GM19438 (cell line): ENCODE measurements around the gene MRTFA.

ENCODE experiments used
- ATAC-seq: cut with Tn5 transposase; IDR thresholded peaks from one replicate; pipeline ENCODE4 v1.9.1; 2021; ENCODE audit warnings: low read depth; ENCODE audit not compliant: unreplicated experiment

Gene MRTFA

DNA sequence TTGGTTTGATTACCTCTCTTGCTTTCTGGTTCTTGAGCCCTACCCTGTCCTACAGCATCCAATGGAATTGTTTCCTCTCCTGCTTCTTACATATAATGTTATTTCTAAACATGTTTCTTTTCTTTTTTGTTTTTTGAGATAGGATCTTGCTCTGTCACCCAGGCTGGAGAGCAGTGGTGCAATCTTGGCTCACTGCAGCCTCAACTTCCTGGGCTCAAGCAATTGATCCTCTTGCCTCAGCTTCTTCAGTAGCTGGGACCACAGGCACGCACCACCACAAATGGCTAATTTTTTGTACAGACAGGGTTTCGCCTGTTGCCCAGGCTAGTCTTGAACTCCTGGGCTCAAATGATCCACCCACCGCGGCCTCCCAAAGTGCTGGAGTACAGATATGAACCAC is 160.2 kb downstream of the MRTFA start:
- ATAC-seq, result no peak

DNA sequence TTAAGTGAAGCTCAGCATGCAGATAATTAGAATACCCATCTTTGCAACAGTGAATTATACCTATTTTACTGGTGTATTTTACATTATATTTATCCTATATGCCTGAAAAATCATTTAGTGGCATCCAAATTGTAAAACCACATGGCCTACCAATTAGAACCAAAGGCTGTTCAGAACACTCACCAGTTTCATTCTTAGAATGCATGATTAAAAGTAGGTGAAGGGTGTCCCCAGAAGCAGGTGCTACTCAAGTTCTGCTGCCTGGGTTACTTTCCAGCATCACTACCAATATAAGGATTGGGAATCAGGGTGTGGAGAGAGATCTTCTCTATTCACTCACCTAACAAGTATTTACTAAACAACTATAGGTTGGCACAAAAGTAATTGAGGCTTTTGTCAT is 162.8 kb downstream of the MRTFA start:
- no peak for ATAC-seq

DNA sequence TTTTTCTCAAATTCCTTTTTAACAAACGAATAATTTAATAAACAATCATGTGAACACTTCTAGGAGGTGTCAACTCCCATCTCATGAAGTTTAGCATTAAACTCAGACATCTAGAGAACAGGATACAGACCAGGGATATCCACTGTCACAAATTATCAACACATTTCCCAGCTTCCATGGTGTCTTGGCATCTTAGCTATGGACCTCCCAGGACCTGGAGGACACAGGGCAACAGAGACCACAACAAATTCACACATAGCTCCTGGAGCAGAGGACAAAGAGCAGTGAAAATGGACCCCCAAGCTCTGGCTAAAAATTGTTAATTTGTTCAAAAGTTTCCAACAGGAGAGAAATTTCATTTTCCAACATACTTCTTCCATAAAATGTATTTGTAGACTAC is 163.9 kb downstream of the MRTFA start:
- no peak for ATAC-seq

DNA sequence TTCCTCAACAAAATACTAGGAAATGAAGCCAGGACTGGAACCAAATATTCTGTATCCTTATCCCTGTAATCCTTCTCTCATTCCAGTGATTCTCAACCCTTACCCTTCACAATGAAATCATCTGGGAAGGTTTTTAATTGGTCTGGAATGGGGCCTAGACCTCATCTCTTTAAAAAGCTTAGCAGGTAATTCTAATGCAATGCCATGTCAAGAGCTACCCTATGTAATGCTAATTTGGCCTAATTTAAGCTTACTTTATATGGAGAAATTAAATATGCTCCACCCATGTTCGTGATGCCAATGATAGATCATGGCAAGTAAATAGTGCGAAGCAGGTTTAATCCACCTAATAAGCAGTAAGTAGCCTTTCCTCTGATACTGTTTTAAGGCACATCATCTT is 164.5 kb downstream of the MRTFA start:
- ATAC-seq, result no peak

DNA sequence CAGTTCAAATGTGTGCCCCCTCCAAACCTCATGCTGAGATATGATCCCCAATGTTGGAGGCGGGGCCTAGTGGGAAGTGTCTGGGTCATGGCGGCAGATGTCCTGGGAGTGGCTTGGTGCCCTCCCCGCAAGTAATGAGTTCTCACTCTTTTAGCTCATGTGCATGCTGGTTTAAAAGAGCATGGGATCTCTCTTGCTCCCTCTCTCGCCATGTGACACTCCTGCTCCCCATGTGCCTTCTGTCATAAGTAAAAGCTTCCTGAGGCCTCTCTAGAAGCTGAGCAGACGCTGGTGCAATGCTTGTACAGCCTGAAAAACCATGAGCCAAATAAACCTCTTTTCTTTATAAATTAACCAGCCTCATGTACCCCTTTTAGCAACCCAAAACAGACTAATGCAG is 167.3 kb downstream of the MRTFA start:
- no peak for ATAC-seq

DNA sequence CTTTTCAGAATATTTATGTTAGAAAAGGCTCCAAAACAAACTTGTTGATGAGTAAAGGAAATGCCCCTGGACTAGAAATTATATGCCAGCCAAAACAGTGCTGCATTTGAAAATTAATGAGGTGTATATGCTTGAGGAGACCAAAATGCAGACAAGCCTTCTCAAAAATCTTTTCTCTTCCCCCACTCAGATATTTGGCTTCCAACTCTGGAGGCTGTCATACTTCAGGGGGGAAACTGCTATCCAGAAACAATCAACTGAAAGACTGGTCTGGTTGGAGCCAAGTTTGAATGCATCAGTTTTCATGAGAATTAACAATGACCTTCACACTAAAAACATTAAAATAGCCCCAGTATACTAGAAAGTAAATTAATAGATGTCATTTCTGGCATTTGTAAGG is 167.9 kb downstream of the MRTFA start:
- ATAC-seq, result no peak

DNA sequence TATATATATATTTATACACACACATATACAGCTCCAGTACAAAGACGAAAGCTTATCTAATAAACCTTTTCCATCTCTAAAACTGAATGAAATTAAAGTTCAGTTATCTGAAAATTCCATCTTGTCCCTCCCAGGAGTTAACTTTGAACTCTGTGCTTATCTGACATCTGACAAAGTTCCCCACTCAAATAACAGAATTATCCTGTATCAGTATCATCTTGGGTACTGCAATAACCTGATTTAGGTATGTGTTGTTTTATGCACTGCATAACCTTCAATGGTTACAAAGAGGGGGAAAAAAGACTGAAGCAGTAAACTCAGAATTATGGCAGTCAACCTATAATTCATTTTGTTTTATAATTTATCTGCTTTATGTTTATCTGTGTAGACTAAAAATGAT is 169.5 kb downstream of the MRTFA start:
- ATAC-seq, result no peak

DNA sequence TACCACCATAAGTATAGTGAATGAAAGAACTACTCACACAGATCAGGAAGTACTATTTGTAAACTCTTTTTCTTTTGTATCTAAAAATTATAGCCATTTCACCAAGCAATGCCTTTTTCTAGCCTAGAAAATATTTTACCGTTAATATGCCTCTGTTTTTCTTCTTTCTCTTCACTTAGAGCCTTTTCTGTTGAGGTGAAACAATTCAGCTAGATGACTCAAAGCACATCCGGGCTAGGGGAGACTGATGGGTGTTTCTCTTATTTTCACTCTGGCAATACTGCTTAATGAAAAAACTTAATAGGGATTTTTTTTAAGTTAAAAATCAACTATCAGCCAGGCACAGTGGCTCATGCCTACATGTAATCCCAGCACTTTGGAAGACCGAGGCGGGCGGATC is 172.8 kb downstream of the MRTFA start:
- no peak for ATAC-seq

DNA sequence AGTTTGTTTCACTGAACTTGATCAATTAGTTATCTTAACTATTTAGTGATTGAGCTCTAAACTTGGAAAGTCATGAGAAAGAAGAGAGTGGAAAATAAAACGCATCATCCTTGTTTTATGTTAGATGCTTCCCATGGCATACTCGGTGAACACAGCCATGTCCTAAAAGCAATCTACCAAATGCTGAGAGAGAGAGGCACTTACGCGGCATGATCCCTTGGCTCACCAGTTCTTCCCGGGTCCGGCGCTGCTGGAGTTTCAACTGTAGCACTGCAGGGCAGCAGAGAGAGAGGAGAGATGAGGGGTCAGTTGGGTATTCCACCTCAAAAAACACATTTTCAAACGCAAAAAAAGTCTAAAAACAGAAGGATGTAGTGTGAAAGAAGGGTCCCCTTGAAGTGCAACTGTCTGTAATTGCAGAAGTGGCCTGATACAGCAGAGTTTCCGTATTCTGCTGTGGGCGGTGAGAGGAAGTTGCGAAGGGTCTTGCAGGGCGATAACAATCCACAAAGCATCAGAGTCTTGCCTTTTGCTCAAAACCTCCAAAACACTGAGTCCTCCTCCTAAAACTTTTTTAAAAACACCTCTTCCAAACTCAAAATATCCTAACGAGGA is 173.4 kb downstream of the MRTFA start:
- no peak for ATAC-seq

DNA sequence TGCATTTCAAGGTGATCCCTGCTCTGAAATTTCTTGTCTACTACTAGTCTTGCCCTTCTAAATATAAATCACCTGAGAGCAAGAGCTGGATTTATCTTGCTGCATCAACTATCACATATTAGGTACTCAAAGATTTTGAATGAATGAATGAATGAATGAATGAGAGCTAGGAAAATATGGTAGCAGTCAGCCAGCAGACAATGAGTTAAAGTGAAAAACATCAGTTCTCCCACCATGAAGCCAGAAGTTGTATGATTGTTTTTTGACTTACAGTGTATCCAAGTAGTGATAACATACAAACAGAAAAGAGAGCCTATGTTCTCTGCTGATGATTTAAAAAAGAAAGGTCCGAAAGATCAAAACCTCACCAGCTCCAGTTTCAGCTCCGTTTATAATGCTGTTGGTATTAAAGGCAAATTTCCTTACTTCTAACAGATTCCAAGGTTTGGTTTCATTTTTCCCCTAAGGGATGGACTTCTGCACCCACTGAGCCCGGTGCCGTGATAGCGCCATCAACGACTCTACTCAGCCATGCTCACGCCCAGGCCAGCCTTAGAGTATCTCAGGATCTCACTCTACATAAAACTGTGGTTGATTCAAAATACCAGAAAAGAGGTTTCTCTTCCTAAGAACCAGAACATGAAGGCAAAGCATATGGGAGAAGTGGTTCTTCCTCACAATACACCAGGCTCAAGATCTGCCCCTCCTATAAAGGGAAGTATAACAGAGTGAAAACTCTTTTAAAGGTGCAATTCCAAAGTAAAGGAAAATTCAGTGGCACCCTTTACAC is 174.1 kb downstream of the MRTFA start:
- ATAC-seq, result no peak

DNA sequence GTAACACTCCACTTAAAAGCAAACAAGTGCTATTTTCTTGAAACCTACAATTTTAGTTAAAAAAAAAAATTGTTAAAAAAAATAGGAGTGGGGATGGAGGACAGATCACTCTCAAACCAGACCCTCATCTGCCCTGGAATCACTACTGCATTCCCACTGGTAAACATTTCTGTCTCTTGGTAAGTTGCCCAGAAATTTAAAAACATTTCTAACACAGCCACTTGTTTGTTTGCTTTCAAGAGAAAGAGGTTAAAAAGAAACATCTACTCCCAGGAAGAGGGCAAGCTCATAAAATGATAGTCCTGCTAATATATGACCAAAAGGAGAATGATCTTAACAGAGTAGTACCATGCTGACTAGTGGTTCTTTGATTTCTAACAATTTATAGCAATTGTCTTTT is 182.8 kb downstream of the MRTFA start:
- ATAC-seq, result no peak

DNA sequence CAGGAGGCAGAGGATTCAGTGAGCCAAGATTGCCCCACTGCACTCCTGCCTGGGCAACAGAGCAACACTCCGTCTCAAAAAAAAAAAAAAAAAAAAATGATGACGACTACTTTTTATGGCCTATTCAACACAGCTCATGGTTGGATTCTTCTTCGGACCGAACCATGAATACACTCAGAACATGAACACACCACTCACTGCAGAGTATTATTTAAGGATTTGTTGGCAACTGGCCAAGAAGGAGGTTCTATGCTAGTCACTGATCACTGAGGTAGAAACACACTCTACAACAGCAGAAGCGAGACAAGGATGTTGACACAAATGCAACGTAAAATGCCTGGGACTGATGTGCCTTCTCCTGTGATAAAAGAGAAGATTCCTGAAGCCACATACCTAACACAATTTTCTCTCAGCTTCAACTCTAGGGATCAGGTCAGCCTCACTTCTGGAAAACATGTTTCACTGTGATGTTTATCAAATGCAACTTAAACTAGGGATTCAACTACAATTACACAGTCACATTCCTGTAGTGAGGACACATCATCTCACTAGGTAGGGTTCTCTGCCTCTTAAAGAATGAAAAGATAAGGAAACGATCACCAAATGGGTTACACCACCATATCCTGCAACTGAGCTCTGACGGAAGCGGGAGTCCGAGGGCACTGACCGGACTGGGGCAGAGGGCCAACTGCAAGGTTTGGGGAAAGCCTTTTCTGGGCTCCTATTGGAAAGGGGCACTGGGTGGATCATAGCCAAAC is 183.6 kb downstream of the MRTFA start:
- no peak for ATAC-seq

DNA sequence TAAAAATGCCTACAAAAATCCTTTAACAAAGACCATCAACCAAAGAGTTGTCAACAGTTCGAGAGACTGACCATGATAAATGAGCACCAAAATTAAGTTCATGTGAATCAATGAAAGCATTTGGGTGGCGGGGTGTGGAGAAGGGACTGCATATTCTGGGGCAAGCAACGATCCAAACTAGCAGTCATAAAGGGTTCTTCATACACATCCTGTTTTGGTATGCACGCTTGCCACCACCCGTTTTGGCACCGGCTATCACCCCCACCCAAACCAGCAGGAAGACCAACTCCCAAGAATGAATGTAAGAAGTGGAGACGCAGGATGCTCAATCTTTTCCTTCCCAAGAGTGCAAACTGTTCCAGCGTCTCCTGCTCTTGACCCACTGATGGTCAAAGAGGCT is 185.3 kb downstream of the MRTFA start:
- ATAC-seq, result no peak

DNA sequence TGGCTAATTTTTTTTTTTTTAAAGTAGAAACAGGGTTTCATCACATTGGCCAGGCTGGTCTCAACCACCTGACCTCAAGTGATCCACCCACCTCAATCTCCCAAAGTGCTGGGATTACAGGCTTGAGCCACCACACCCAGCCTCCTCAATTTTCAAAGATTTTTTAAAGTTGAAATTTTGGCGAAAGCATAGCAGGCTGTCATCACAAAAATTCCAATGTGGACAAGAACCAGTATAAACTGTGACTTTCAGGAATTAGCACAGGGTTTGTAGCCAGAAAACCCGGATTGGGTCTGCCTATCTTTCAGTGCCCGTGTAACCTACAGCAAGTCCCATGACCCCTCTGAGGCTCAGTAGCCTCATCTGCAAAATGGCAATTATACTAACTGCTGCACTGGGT is 185.9 kb downstream of the MRTFA start:
- no peak for ATAC-seq

DNA sequence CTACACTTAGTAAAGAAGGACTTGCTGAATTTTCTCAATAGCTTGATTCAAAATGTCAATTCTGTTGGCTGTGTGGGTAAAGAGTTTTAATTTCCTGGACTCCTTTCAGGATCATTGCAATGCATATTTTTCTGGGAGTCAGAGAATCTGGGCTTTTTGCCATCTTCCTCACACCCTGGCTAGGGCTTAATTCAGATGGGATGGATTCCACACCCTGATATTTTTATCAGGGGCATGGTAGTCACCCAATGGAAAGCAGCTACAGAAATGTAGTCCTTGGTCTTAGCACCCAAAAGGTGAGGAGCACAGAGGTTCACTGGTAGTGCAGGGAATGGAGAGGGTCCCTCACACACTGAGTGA is 186.9 kb downstream of the MRTFA start:
- no peak for ATAC-seq

DNA sequence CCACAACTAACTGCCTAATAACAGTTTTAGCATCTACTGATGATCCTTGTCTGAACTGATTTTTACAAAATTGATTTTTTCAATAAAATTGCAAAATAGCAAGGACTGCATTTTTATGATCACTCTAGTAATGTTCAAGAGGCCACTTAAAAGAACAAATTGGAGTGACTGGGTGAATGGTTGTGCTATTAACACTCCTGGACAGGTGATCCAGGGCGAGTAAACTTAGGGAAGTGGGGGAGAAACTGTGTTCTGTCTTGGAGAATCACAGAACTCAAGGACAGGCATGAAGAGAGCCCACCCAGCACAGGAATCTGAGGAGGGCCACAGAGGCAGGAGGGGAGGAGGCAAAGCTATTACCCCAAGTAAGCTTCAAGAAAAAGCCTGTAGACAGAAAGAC is 190.3 kb downstream of the MRTFA start:
- no peak for ATAC-seq

DNA sequence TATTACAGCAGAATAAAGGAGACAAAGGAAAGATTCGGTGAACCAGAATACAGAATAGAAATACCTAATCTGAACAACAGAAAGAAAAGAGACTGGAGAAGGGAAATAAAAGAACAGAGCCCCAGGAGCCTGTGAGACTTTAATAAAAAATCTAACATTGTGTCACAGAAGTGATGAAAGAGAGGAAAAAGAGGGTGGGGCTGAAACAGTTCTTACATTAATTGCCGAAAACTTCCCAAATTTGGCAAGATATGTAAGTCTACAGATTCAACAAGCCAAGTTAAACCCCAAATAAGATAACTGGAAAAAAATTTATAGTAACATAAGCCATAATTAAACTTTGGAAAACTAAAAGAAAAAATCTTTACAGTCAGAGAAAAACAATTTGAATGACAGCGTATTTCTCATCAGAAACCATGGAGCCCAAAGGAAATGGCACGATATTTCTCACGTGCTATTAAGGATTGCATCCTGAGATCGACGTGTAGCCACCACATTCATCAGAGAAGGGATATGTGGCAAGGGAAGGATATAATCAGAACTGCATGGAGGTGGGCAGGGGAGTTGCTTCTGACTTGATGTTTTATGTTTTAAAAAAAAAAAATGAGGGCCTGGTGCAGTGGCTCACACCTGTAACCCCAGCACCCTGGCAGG is 192.2 kb downstream of the MRTFA start:
- ATAC-seq, result no peak

DNA sequence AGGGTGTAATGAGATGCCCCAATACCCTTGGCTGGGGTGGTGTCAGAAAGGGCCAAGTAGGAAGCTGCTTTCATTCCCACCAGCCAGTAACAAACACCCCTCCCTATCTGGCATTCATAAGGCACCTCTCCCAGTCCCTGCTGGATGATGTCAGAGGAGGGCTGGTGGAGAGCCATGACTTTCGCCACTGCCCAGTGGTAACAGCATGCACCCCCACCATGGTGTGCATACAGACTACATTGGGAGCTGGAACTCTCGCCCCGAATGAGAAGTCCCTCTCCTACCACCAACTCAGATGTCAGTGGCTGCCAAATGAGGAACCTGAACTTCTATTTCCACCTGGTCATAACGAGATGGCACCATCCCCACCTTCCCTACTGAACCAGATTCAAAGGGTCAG is 192.8 kb downstream of the MRTFA start:
- no peak for ATAC-seq

DNA sequence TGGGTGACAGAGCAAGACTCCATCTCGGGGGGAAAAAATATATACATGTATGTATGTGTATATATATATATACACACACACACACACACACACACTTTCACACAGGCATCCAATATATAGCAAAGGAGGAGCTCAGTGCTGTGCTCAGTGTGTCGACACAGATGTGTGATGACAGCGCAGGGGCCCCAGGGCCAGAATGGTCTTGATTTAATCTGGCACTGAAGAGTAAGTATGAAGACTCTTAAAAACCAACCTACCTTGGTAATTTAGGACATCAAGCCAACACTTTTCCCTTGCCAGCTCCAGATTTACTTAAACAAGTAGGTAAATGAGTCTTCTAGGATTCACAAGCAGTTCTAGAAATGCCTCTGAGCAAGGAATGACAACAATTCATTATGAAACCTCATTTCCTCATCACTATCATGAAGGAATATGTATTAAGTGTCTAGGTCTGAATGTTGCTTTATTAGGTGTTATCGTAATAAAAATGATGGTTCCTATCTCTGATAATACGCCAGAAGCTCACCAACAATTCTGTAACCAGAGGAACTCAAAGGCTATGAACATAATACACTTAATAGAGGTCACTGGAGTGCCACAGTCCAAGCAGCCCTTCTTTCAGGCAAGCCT is 194.6 kb downstream of the MRTFA start:
- ATAC-seq, result no peak

DNA sequence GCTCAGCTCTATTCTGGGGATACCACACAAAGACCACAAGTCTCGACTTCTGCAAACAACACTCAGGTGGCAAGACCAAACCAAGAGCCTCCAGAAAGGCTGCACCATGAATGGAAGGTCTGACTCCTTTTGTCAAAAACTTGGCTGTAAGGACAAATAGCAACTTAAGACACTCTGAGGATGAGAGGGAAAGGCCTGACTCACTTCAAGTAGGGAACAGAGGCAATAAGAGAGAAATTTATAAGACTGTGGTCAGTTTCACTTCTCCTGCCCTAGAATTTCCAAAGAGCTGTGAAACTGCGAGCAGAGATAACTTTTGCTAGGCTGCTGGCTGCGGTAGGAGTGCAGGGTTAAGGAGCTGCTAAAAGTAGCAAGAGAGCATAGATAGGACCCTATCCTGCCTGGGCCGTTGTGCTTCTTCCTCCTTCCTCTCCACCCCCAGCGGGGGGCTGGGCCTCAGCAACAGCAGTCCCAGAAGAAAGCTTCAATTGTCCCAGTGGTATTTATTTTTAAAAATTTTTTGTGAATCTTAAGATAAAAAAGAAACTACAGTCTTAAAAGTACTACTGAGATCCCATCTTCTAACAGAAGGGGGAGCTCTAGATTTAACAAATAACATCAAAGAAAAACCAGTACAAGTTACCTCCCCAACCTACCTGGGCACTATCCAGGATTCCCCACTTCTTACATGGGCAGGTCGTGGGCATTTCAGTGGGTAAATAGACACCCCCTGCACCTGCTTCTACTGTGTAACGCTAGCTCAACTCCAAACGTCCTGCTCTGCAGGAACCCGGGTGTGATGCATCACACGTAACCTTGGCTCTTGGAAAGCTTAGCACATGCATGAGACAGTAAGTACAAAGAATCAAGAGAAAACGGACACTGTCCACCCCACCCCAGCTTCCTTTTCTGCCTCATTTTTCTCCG is 199.8 kb downstream of the MRTFA start:
- ATAC-seq, result peak; percentile 65
